ENCODE measurements around the gene LOC101059915.
"Not testable (repeated sequence)": the region's sequence is repeated elsewhere in the genome, so short reads cannot be mapped to it uniquely, and the experiment has no call there.

LOC101059915 gene

GRCh38 chrX:71671938-71672337 is 4.6 kb downstream of the LOC101059915 start:
- ChIA-PET POLR2A (no interaction called here), CTCF (interaction anchor here (0.8 kb wide), 1 partner anchor 976 kb away, joined by 3 read pairs; no protein-coding TSS in a partner anchor)
- H3K36me3 ChIP-seq (ENCODE audit: control insufficient read depth in 2 of 2, insufficient read depth in 1 of 2, low read length in 2 of 2) = no peaks in the 10 kb centered on the region
- H3K4me3 ChIP-seq (ENCODE audit: low read depth, low read length) = no peak overlapping the region
- no peaks in the 10 kb centered on the region for H3K4me1 ChIP-seq (ENCODE audit: control insufficient read depth, insufficient read depth, low read length)
- H3K9me3 ChIP-seq (ENCODE audit: control insufficient read depth, insufficient read depth, low read depth, low read length) = no peaks in the 10 kb centered on the region
- H3K27ac ChIP-seq (ENCODE audit: extremely low read depth, low read depth, low read length) = no peak overlapping the region
- TF ChIP-seq TCF7L2 (IDR thresholded peaks at IDR 0.05; ENCODE audit: borderline replicate concordance, low read depth, low read length) (no peak), ZBTB17 (tag by site-specific recombination; IDR thresholded peaks at IDR 0.05) (no peak)

- CTCF ChIA-PET; H3K4me3 ChIP-seq (ENCODE audit: low read depth, low read length); H3K27ac ChIP-seq (ENCODE audit: extremely low read depth, low read depth, low read length); H3K4me1 ChIP-seq (ENCODE audit: control insufficient read depth, insufficient read depth, low read length); H3K9me3 ChIP-seq (ENCODE audit: control insufficient read depth, insufficient read depth, low read depth, low read length); POLR2A ChIA-PET; H3K36me3 ChIP-seq (ENCODE audit: control insufficient read depth in 2 of 2, insufficient read depth in 1 of 2, low read length in 2 of 2): not testable (repeated sequence)
Observed at GRCh38 chrX:71675636-71676035, 8.3 kb downstream of the LOC101059915 start.

- H3K4me1 ChIP-seq (ENCODE audit: control insufficient read depth, insufficient read depth, low read length); H3K9me3 ChIP-seq (ENCODE audit: control insufficient read depth, insufficient read depth, low read depth, low read length); H3K36me3 ChIP-seq (ENCODE audit: control insufficient read depth in 2 of 2, insufficient read depth in 1 of 2, low read length in 2 of 2); CTCF ChIA-PET; H3K4me3 ChIP-seq (ENCODE audit: low read depth, low read length); POLR2A ChIA-PET; H3K27ac ChIP-seq (ENCODE audit: extremely low read depth, low read depth, low read length): not testable (repeated sequence)
Observed at GRCh38 chrX:71676068-71676795, 8.9 kb downstream of the LOC101059915 start.

GRCh38 chrX:71677195-71677594 is 9.8 kb downstream of the LOC101059915 start:
- H3K36me3 ChIP-seq (ENCODE audit: control insufficient read depth in 2 of 2, insufficient read depth in 1 of 2, low read length in 2 of 2); CTCF ChIA-PET; H3K4me1 ChIP-seq (ENCODE audit: control insufficient read depth, insufficient read depth, low read length); H3K4me3 ChIP-seq (ENCODE audit: low read depth, low read length); POLR2A ChIA-PET; H3K27ac ChIP-seq (ENCODE audit: extremely low read depth, low read depth, low read length); H3K9me3 ChIP-seq (ENCODE audit: control insufficient read depth, insufficient read depth, low read depth, low read length): not testable (repeated sequence)

- H3K4me3 ChIP-seq (ENCODE audit: low read depth, low read length) = no peak overlapping the region
- POLR2A ChIA-PET = no interaction called here
- CTCF ChIA-PET = interaction anchor here (0.5 to 1.2 kb wide), 2 partner anchors 9 to 341 kb away, joined by 3 read pairs; no protein-coding TSS in a partner anchor
- no peaks in the 10 kb centered on the region; the same call in 1 of the 2 replicates for H3K9me3 ChIP-seq (ENCODE audit: control insufficient read depth, insufficient read depth, low read depth, low read length)
- no peaks in the 10 kb centered on the region for H3K4me1 ChIP-seq (ENCODE audit: control insufficient read depth, insufficient read depth, low read length)
- TF ChIP-seq ZNF596 (tag by site-specific recombination; IDR thresholded peaks at IDR 0.05) (peak; percentile 94), ZNF747 (tag by site-specific recombination; IDR thresholded peaks at IDR 0.05) (no peak)
- H3K27ac ChIP-seq (ENCODE audit: extremely low read depth, low read depth, low read length) = no peak overlapping the region
- no peaks in the 10 kb centered on the region for H3K36me3 ChIP-seq (ENCODE audit: control insufficient read depth in 2 of 2, insufficient read depth in 1 of 2, low read length in 2 of 2)
Observed at GRCh38 chrX:71679575-71680207, 12.3 kb downstream of the LOC101059915 start.

- H3K4me1 ChIP-seq (ENCODE audit: control insufficient read depth, insufficient read depth, low read length); H3K27ac ChIP-seq (ENCODE audit: extremely low read depth, low read depth, low read length); H3K4me3 ChIP-seq (ENCODE audit: low read depth, low read length); H3K36me3 ChIP-seq (ENCODE audit: control insufficient read depth in 2 of 2, insufficient read depth in 1 of 2, low read length in 2 of 2); CTCF ChIA-PET; POLR2A ChIA-PET; H3K9me3 ChIP-seq (ENCODE audit: control insufficient read depth, insufficient read depth, low read depth, low read length): not testable (repeated sequence)
Observed at GRCh38 chrX:71696641-71697465, 29.5 kb downstream of the LOC101059915 start.

- H3K9me3 ChIP-seq (ENCODE audit: control insufficient read depth, insufficient read depth, low read depth, low read length); H3K27ac ChIP-seq (ENCODE audit: extremely low read depth, low read depth, low read length); POLR2A ChIA-PET; H3K36me3 ChIP-seq (ENCODE audit: control insufficient read depth in 2 of 2, insufficient read depth in 1 of 2, low read length in 2 of 2); H3K4me3 ChIP-seq (ENCODE audit: low read depth, low read length); CTCF ChIA-PET; H3K4me1 ChIP-seq (ENCODE audit: control insufficient read depth, insufficient read depth, low read length): not testable (repeated sequence)
Observed at GRCh38 chrX:71697466-71698298, 30.3 kb downstream of the LOC101059915 start.

- POLR2A ChIA-PET; H3K27ac ChIP-seq (ENCODE audit: extremely low read depth, low read depth, low read length); H3K4me1 ChIP-seq (ENCODE audit: control insufficient read depth, insufficient read depth, low read length); H3K4me3 ChIP-seq (ENCODE audit: low read depth, low read length); CTCF ChIA-PET; H3K36me3 ChIP-seq (ENCODE audit: control insufficient read depth in 2 of 2, insufficient read depth in 1 of 2, low read length in 2 of 2); H3K9me3 ChIP-seq (ENCODE audit: control insufficient read depth, insufficient read depth, low read depth, low read length): not testable (repeated sequence)
Observed at GRCh38 chrX:71698299-71699022, 31.1 kb downstream of the LOC101059915 start.

GRCh38 chrX:71699023-71699344 is 31.6 kb downstream of the LOC101059915 start:
- H3K27ac ChIP-seq (ENCODE audit: extremely low read depth, low read depth, low read length); H3K9me3 ChIP-seq (ENCODE audit: control insufficient read depth, insufficient read depth, low read depth, low read length); H3K4me1 ChIP-seq (ENCODE audit: control insufficient read depth, insufficient read depth, low read length); POLR2A ChIA-PET; CTCF ChIA-PET; H3K4me3 ChIP-seq (ENCODE audit: low read depth, low read length); H3K36me3 ChIP-seq (ENCODE audit: control insufficient read depth in 2 of 2, insufficient read depth in 1 of 2, low read length in 2 of 2): not testable (repeated sequence)

Measured in HEK293 (cell line).